Activated CD4-positive, alpha-beta T cell treated with anti-CD3 and anti-CD28 coated beads for 48 hours (primary cell): Measurements from ENCODE around the gene DTWD2.
"Not testable (repeated sequence)": the region's sequence is repeated elsewhere in the genome, so short reads cannot be mapped to it uniquely, and the experiment has no call there.

ENCODE experiments used
- DNase-seq: peaks from one replicate; pipeline ENCODE4 v3.0.0-alpha.2; 2020

Gene DTWD2

GRCh38 chr5:118946138-118946800 lies 42.1 kb downstream of the DTWD2 start:
- DNase-seq = no peak

GRCh38 chr5:118937393-118938061 lies 50.8 kb downstream of the DTWD2 start:
- DNase-seq = no peak

- no peak for DNase-seq
Measured at GRCh38 chr5:118933703-118934102, 54.6 kb downstream of the DTWD2 start.

DNA sequence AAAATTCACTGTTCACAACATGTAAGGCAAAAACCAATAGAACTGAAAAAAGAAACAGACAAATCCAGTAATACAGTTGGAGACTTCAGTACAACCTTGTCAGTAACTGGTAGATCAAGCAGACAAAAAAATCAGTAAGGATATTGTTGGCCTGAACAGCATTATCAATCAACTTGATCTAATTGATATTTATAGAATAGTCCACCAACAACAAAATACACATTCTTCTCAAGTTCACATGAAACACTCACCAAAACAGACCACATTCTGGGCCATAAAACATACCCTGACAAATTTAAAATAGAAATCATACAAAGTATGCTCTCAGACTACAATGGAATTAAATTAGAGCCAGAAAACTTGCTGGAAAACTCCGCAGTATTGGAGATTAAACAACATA lies 56.8 kb downstream of the DTWD2 start:
- no peak for DNase-seq

GRCh38 chr5:118924006-118924389 lies 64.3 kb downstream of the DTWD2 start:
- DNase-seq = no peak

GRCh38 chr5:118923295-118924005 lies 64.9 kb downstream of the DTWD2 start:
- no peak for DNase-seq

- no peak for DNase-seq
Measured at GRCh38 chr5:118921866-118922265, 66.5 kb downstream of the DTWD2 start.

DNA sequence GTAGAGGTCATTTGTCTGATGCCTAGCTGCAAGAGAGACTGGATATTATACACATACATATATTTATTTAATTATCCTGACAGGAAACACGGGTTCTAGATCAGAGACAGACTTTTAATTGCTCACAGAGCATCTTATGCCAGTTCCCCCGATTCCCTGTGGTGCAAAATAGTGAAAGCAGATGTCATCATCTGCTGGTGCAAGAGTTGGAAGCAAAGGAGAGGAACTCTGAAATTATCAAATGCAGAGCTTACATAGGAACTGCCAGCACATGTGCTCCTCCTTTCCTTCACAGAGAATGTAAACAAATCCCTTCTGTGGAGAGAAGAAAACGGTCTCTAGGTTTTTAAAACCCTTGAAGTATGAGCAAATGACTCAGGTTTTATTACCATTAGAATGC lies 69.3 kb downstream of the DTWD2 start:
- no peak for DNase-seq

DNA sequence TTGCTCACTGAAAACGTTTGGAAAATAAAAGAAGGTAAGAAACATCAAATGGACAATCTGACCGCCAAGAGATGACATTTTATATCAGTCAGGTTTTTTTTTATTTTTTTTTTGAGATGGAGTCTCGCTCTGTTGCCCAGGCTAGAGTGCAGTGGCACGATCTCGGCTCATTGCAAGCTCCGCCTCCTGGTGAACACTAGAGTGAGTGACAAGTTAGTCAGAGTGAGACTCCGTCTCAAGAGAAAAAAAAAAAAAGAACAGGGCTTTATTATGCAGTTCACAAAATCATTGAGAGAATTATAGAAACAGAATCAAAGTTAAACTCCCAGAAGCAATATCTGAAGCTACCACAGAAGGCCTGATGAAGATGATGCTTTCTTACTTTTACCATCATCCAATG lies 70.1 kb downstream of the DTWD2 start:
- DNase-seq = no peak

GRCh38 chr5:118907536-118907935 lies 80.8 kb downstream of the DTWD2 start:
- not testable (repeated sequence) for DNase-seq

DNA sequence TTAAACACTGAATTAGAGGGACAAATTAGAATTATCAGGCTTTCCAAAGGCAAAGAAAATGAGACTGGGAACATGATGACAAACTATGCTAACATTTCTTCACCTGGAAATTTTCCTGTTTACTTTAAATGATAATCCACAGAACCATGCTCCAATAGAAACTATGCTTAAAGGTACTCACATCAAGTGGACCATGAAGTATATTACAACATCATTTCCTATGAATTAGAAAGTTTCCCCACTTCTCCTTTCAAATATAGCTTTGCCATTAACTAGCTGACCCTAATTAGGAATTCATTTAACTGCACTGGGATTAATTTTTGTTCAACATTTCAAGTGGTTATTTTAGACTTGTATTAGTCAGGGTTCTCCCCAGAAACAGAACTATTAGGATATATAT lies 81.4 kb downstream of the DTWD2 start:
- no peak for DNase-seq

DNA sequence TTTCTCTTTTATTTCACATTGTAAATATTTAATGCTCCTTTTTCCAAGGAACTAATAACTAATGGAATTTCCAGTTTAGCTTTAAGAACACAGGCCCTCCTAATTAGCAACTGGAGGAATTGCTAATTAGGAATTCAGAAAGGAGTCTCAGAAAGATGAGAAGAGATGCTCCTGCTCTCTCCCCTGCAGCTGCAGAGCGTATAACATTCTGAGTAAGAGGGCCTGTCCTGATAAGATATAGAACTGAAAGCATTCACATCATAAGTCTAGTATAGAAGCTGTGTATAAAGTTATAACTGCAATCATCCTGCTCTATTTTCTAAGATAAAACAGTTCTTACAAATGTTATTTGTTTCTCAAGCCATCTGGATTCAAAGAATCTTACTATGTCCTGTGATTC lies 83.2 kb downstream of the DTWD2 start:
- DNase-seq = no peak

- no peak for DNase-seq
Measured at GRCh38 chr5:118902656-118903438, 85.5 kb downstream of the DTWD2 start.

DNA sequence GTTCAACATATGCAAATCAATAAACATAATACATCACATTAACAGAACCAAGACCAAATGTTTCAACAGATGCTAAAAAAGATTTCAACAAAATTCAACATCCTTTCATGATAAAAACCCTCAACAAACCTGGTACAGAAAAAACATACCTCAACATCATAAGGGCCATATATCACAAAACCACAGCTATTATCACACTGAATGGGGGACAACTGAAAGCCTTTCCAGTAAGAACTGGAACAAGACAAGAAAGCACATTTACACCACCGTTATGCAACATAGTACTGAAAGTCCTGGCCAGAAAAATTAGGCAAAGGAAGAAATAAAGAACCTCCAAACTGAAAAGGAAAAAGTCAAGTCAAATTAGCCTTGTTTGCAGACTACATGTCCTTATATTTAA lies 93.6 kb downstream of the DTWD2 start:
- no peak for DNase-seq

- DNase-seq = no peak
Measured at GRCh38 chr5:118891252-118891651, 97.1 kb downstream of the DTWD2 start.

DNA sequence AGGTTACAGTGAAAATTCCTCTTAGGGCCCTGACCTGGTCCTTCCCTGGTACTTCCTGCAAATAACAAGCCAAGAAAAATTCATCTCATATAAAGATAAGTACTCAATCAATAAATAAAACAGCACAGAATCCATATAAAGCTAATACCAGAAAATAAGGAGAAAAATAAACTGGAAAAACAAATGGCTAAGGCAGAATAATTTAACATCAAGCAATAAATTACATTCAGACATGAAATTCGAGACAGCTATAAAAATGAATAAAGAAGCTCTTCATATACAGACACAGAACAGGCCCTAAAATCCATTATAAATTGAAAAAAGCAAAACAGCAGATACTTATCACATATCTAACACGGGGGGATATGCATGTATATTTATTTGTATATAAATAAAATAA lies 99.2 kb downstream of the DTWD2 start:
- no peak for DNase-seq

- no peak for DNase-seq
Measured at GRCh38 chr5:118888556-118888955, 99.8 kb downstream of the DTWD2 start.

DNA sequence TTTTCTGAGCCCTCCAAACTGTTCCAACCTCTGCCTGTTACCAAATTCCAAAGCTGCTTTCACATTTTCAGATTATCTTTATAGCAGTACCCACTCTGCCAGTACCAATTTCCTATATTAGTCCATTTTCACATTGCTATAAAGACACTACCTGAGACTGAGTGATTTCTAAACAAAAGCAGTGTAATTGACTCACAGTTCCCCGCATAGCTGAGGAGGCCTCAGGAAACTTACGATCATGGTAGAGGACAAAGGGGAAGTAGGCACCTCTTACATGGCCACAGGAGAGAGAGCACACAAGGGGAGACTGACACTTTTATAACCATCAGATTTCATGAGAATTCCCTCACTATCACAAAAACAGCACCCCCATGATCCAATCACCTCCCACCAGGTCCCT lies 105.0 kb downstream of the DTWD2 start:
- no peak for DNase-seq

DNA sequence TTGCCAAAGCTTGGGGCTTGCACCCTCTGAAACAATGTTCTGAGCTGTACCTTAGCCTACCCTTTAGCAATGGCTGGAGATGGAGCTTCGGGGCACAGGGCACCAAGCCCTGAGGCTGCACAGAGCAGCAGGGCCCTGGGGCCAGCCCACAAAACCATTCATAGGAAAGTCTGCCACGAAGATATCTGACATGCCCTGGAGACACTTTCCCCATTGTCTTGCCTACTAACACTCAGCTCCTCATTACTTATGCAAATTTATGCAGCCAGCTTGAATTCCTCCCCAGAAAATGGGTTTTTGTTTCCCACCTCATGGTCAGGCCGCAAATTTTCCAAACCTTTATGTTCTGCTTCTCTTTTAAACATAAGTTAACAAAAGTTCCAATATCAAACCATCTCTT lies 105.7 kb downstream of the DTWD2 start:
- DNase-seq = no peak

DNA sequence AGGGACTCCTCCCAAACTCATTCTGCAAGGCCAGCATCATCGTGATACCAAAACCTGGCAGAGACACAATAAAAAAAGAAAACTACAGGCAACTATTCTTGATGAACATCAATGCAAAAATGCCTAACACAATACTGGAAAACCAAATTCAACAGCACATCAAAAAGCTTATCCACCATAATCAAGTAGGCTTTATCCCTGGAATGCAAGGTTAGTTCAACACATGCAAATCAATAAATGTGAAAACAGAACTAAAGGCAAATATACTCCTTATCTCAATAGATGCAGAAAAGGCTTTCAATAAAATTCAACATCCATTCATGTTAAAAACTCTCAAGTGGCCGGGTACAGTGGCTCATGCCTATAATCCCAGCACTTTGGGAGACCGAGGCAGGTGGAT lies 111.5 kb downstream of the DTWD2 start:
- DNase-seq = not testable (repeated sequence)

GRCh38 chr5:118875131-118875530 lies 113.2 kb downstream of the DTWD2 start:
- no peak for DNase-seq

DNA sequence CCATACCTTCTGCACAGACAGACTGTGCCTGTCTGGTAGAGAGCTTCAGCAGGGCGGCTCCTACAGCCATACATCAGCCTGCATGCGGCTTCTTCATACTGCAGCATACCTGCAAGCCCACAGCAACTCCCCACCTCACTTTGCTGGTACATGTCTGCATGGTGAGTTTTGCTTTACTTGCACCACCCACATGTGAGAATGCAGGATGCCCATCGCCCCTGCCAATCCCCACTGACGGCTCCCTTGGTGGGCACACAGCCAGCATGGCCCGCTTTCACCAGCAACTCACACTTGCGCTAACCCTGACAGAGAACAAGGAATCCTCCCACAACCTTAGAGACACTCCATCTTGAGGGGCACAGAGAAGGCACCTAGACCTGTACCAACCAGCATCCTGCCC lies 114.9 kb downstream of the DTWD2 start:
- no peak for DNase-seq

DNA sequence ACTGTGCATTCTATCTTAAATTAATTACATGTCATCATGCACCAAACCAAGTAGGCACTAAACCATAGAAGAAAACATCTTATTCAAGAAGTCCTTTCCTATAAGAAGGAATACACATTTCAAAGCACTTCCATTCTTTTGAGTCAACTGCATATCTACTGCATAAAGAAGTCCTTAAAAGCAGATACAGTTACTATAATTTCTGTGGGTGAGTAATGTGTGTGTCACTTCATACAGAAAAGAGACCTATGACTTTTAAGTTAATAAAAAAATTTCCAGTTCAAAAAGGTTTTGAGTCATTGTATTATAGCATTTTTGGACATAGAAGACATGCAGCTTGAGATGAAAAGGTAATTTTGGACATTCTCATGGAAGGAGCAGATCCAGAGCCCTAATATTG lies 125.0 kb downstream of the DTWD2 start:
- no peak for DNase-seq

- DNase-seq = no peak
Measured at GRCh38 chr5:118862596-118862995, 125.8 kb downstream of the DTWD2 start.
